ENCODE results near the gene RANBP9. TPM values are rescaled to one million over a fixed set of nuclear protein-coding genes. Genes with fewer than 3 reads are reported as not detected.

The RANBP9 gene
- polyA plus RNA-seq, 3 donors = 1.8 to 26.1 (median 2.0) TPM

- Mint-ChIP-seq H3K27me3 (ENCODE audit: low read depth in 3 of 3) (peaks cover 0 to 1% (median 0%) of the 10 kb centered on the region in 3 donors), H3K4me3 (no peak overlapping the region), H3K27ac (peak overlapping the region in 5 of 7 donors; percentile 10 to 86 (median 80)), H3K36me3 (peaks cover 32 to 46% of the 10 kb centered on the region in 2 donors), H3K9me3 (no peaks in the 10 kb centered on the region), H3K4me1 (peaks cover 37% of the 10 kb centered on the region)
- H3K9ac ChIP-seq (ENCODE audit: insufficient read depth, low read length, poor library complexity, severe bottlenecking) = no peak overlapping the region
- H4K20me1 ChIP-seq (ENCODE audit: insufficient read depth, low read length) = peaks cover 5% of the 10 kb centered on the region
- H3K9me3 ChIP-seq (replicated peaks in 1 of 2; ENCODE audit: control insufficient read depth in 1 of 2, insufficient read depth in 1 of 2, low read length in 2 of 2) = no peaks in the 10 kb centered on the region
- intact Hi-C loops (cut with micrococcal nuclease) = no loop called here
- TF ChIP-seq CTCF (IDR thresholded peaks at IDR 0.05) = no peak
- no peaks in the 10 kb centered on the region for H3K27me3 ChIP-seq (ENCODE audit: control insufficient read depth in 2 of 2, insufficient read depth in 2 of 2, low read length in 2 of 2)
- H2AFZ ChIP-seq (ENCODE audit: insufficient read depth, low read depth, low read length, poor library complexity, severe bottlenecking) = no peak overlapping the region
- no peak for DNase-seq
- peaks cover 13% of the 10 kb centered on the region for H3K79me2 ChIP-seq (ENCODE audit: insufficient read depth, low read length)
- H3K36me3 ChIP-seq (replicated peaks in 1 of 2; ENCODE audit: control insufficient read depth in 1 of 2, insufficient read depth in 2 of 2, low read length in 2 of 2) = peaks cover 10 to 56% of the 10 kb centered on the region in 2 donors
- H3K4me2 ChIP-seq (replicated peaks; ENCODE audit: extremely low read depth, low read length, poor library complexity, severe bottlenecking) = no peak overlapping the region
- H3K4me1 ChIP-seq (ENCODE audit: control insufficient read depth in 1 of 2, insufficient read depth in 2 of 2, low read length in 2 of 2) = peaks cover 30 to 34% of the 10 kb centered on the region in 2 donors
- H3K4me3 ChIP-seq (replicated peaks in 1 of 3; ENCODE audit: low read depth in 2 of 3, low read length in 3 of 3) = no peak overlapping the region
- whole genome bisulfite sequencing (ENCODE audit: insufficient coverage) = no CpG with 5 or more reads among the region's 1 CpG
- H3K27ac ChIP-seq (ENCODE audit: low read depth in 1 of 2, low read length in 2 of 2) = peak overlapping the region in 1 of 2 donors; percentile 67
Measured at GRCh38 chr6:13638014-13638413, 73.6 kb downstream of the RANBP9 start.

GRCh38 chr6:13635948-13636658, 75.5 kb downstream of the RANBP9 start:
- peaks cover 5% of the 10 kb centered on the region for H4K20me1 ChIP-seq (ENCODE audit: insufficient read depth, low read length)
- peaks cover 21 to 63% of the 10 kb centered on the region in 2 donors for H3K36me3 ChIP-seq (replicated peaks in 1 of 2; ENCODE audit: control insufficient read depth in 1 of 2, insufficient read depth in 2 of 2, low read length in 2 of 2)
- no peak overlapping the region for H3K4me3 ChIP-seq (replicated peaks in 1 of 3; ENCODE audit: low read depth in 2 of 3, low read length in 3 of 3)
- no CpG with 5 or more reads among the region's 4 CpGs for WGBS (ENCODE audit: insufficient coverage)
- peaks cover 13% of the 10 kb centered on the region for H3K79me2 ChIP-seq (ENCODE audit: insufficient read depth, low read length)
- peak in 2 of 3 donors; percentile 13 to 34 for DNase-seq
- Mint-ChIP-seq H3K27me3 (ENCODE audit: low read depth in 3 of 3) (peaks cover 0 to 3% (median 0%) of the 10 kb centered on the region in 3 donors), H3K4me1 (peaks cover 38% of the 10 kb centered on the region), H3K4me3 (peak overlapping the region in 1 of 2 donors; percentile 54), H3K27ac (peak overlapping the region in 2 of 7 donors; percentile 14 to 48), H3K36me3 (peaks cover 38 to 54% of the 10 kb centered on the region in 2 donors), H3K9me3 (peaks cover 0 to 1% (median 0%) of the 10 kb centered on the region in 7 donors)
- H3K4me1 ChIP-seq (ENCODE audit: control insufficient read depth in 1 of 2, insufficient read depth in 2 of 2, low read length in 2 of 2) = peaks cover 30 to 34% of the 10 kb centered on the region in 2 donors
- H3K4me2 ChIP-seq (replicated peaks; ENCODE audit: extremely low read depth, low read length, poor library complexity, severe bottlenecking) = no peak overlapping the region
- no peaks in the 10 kb centered on the region for H3K27me3 ChIP-seq (ENCODE audit: control insufficient read depth in 2 of 2, insufficient read depth in 2 of 2, low read length in 2 of 2)
- no peak for TF ChIP-seq CTCF (IDR thresholded peaks at IDR 0.05)
- no peak overlapping the region for H3K9ac ChIP-seq (ENCODE audit: insufficient read depth, low read length, poor library complexity, severe bottlenecking)
- intact Hi-C loops (cut with micrococcal nuclease) = no loop called here
- H2AFZ ChIP-seq (ENCODE audit: insufficient read depth, low read depth, low read length, poor library complexity, severe bottlenecking) = no peak overlapping the region
- peak overlapping the region in 1 of 2 donors; percentile 44 for H3K27ac ChIP-seq (ENCODE audit: low read depth in 1 of 2, low read length in 2 of 2)
- H3K9me3 ChIP-seq (replicated peaks in 1 of 2; ENCODE audit: control insufficient read depth in 1 of 2, insufficient read depth in 1 of 2, low read length in 2 of 2) = no peaks in the 10 kb centered on the region

Data from CD14-positive monocyte (primary cell).